Activated T-cell treated with anti-CD3 and anti-CD28 coated beads for 48 hours (primary cell): ENCODE data around the gene TMEM266.

ENCODE experiments used
- DNase-seq: peaks from one replicate; pipeline ENCODE4 v3.0.0-alpha.2; 2020; ENCODE audit warnings: low read depth

TMEM266 gene

GRCh38 chr15:76070192-76070591, 10.4 kb downstream of the TMEM266 start:
- DNase-seq: no peak

DNA sequence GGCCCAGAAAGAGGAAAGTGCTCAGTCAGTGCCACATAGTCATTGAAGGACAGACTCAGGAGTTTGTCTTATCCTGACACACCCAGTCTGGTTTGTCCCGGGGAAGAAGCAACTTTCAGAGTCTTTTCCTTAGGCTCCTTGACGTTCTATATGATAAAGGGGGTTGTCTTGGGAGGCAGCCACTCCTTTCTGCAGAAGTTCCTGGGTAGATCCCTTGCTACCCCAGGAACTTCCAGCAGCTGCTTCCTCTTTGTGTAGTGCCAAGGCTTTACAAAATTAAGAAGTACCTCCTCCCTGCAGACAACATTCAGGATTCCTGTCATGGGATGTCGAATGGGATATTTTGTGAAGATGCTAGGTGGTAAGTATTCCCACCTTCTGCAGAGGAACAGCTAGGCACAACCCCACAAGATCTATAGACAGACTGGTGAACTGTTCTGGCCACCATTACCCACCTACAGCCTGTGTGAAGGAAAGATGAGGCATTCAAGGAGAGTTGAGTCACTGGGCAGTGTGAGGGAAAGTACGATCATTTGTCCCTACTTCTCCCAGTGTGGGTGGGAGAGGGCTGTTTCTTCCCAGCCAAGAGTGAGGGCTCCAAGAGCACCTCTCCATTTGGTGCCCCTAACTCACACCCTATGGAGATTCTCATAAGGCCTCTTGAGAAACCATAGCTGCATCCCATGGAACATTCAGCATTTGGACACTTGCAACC, 11.3 kb downstream of the TMEM266 start:
- no peak for DNase-seq

GRCh38 chr15:76071806-76072205, 12.0 kb downstream of the TMEM266 start:
- DNase-seq: no peak

- DNase-seq: no peak
Measured at GRCh38 chr15:76073554-76073953, 13.8 kb downstream of the TMEM266 start.

- no peak for DNase-seq
Measured at GRCh38 chr15:76075046-76075445, 15.3 kb downstream of the TMEM266 start.

GRCh38 chr15:76078285-76078877, 18.6 kb downstream of the TMEM266 start:
- DNase-seq: no peak

DNA sequence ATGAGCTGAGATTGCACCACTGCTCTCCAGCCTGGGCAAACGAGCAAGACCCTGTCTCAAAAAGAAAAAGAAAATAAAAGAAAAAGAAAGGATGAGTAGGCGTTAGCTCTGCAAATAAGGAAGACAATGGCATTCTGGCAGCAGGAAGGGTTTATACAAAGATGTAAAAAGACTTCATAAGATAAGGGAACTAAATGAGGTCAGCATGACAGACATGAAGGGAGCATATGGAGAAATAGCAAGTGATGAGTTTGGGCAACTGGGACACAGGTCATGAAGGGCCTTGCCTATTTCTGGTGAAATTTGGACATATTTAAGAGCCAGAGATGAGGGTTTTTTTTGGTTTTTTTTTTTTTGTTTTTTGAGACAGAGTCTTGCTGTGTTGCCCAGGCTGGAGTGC, 24.5 kb downstream of the TMEM266 start:
- DNase-seq: no peak

- DNase-seq: no peak
Measured at GRCh38 chr15:76098685-76099084, 38.9 kb downstream of the TMEM266 start.

GRCh38 chr15:76099388-76099787, 39.6 kb downstream of the TMEM266 start:
- no peak for DNase-seq

DNA sequence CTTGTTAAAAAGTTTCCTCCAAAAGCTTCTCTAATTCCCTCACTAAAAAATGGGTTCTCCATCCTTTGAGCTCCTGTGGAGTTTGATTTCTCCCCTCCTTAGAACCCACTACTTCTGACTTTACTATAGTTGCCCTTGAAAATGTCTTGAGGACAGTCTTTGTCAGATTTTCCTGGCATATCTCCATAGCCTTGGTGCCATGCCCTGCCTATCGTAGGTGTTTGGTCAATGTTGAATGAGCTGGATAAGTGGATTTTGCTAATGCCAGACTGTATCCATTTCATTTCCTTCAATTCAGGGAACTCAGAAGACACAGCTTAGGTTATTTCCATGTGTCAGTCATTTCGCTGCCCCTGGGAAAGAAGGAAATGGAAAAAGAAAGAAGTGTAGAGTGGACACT, 40.6 kb downstream of the TMEM266 start:
- no peak for DNase-seq

- DNase-seq: no peak
Measured at GRCh38 chr15:76101655-76102054, 41.9 kb downstream of the TMEM266 start.

DNA sequence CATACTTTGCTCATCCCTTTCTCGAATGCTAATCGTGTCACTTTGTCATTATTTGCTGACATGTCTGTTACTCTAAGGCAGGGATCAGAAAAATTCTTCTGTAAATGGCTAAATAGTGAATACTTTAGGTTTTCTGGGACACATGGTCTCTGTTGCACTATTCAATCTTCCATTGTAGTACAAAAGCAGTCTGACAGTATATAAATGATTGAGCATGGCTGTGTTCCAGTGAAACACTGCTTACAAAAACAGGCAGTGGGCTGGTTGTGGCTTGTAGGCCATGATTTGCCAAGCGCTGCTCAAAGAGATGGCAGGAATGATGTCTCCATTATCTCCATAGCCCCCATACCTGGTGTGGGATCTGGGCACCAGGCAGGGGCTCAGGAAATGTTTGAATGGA, 45.6 kb downstream of the TMEM266 start:
- DNase-seq: no peak

DNA sequence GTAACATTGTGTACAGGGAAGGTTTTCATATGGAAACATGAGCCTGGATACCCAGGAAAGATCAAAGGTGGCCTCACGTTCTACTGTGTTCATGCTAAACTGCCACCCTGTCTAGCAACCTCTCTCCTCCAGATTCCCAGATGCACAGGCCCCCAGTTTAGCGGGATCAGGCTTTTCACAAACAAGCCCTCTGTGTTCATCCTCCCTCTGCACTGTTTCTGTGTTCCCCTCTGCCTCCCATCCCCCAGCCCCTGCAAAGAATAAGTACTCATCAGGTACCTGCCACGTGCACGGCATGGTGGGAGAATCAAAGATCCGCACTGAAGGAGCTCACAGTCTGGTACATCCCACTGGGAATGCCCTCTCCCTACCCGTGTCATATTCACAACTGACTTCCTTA, 46.1 kb downstream of the TMEM266 start:
- no peak for DNase-seq

GRCh38 chr15:76107169-76107568, 47.4 kb downstream of the TMEM266 start:
- DNase-seq: no peak

DNA sequence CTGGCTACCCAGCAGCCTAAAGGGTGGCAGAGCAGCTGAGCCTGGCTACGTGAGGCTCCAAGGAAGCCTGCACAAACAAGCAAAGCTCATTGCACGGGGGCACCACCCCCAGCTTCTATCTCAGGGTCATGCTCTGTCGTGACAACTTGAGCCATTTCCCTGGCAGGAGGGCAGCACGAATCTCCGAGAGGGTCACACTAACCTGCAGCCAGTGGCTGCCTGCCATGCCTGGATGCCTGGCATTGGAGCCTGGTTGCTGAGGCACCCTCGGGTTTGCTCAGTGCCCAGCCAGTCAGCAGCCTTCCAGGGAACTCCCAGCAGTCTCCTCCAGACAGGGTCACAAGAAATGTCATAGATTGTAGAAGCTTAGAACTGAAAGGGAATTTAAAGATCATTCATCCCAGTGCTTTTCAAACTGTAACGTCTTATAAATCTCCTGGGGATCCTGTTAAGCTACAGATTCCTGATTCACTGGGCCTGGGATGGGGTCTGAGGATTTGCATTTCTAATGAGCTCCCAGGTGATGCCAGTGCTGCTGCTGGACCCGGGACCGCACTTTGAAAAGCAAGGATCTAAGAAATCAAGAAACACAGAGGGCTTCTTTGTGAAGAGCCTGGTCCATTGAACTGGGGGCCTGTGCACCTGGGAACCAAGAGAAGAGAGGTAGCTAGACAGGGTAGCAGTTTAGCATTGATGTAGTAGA, 48.4 kb downstream of the TMEM266 start:
- no peak for DNase-seq

- DNase-seq: no peak
Measured at GRCh38 chr15:76109046-76109445, 49.3 kb downstream of the TMEM266 start.

GRCh38 chr15:76114561-76114960, 54.8 kb downstream of the TMEM266 start:
- DNase-seq: no peak

- no peak for DNase-seq
Measured at GRCh38 chr15:76116138-76116885, 56.5 kb downstream of the TMEM266 start.

GRCh38 chr15:76117181-76117580, 57.4 kb downstream of the TMEM266 start:
- DNase-seq: no peak

- DNase-seq: no peak
Measured at GRCh38 chr15:76118767-76119166, 59.0 kb downstream of the TMEM266 start.

DNA sequence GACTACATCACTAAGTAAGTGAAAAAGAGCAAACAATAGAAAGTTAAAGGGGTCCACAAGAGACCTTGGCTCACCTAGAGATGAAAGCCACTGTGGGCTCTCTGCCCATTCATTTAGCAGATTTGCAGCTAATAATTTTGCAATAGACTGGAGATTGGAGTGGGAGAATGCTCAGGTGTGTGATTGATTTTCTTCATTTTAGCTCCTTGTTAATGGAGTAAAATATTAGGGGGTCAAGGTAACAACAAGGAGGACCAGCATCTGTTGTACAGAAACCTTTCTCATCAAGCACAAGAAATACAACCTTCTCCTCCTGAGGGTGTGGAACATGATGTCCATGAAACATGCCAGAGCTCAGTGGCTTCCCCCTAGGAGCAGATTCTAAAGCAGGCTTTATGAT, 63.2 kb downstream of the TMEM266 start:
- no peak for DNase-seq

- DNase-seq: no peak
Measured at GRCh38 chr15:76127169-76127568, 67.4 kb downstream of the TMEM266 start.

DNA sequence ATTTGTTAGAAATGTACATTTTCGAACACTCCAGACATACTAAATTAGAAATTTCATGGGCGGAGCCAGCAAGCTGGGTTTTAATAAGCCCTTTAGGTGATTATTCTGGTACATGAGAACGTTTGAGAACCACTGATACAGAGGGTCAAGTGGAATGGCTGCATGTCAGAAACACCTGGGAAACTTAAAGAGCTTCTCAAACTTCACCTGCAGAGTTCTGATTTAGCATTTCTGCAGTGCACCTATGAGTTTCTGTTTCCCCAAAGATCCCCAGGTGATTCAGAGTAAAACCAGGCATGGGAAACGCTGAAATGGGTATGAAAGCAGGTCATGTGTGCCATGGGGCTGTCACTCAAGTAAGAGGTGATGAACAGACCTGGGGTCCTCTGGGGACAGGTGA, 68.1 kb downstream of the TMEM266 start:
- DNase-seq: no peak
